Trophoblast cell (in vitro differentiated cells and primary cell): ENCODE results near the gene CARHSP1.

Experiments used
- DNase-seq, 2 donors: peaks; one replicate each; pipeline ENCODE4 v3.0.0-alpha.2; 2016
- H2AFZ ChIP-seq: 2 replicates; pipeline ENCODE4 v1.6.1; 2013; ENCODE audit warnings: low read length, moderate library complexity, mild to moderate bottlenecking; ENCODE audit not compliant: insufficient read depth, poor library complexity
- H2AK5ac ChIP-seq: 2 replicates; pipeline ENCODE4 v1.6.1; 2013; ENCODE audit warnings: mild to moderate bottlenecking, low read length
- H2BK120ac ChIP-seq: 2 replicates; pipeline ENCODE4 v1.6.1; 2013; ENCODE audit warnings: low read length, mild to moderate bottlenecking, moderate library complexity; ENCODE audit not compliant: insufficient read depth, poor library complexity
- H2BK12ac ChIP-seq: 2 replicates; pipeline ENCODE4 v1.6.1; 2013; ENCODE audit warnings: mild to moderate bottlenecking, low read length, moderate library complexity
- H2BK5ac ChIP-seq: 2 replicates; pipeline ENCODE4 v1.6.1; 2013; ENCODE audit warnings: low read length, low read depth, moderate library complexity, mild to moderate bottlenecking; ENCODE audit not compliant: poor library complexity
- H3K14ac ChIP-seq: 2 replicates; pipeline ENCODE4 v1.6.1; 2013; ENCODE audit warnings: mild to moderate bottlenecking, low read length
- H3K18ac ChIP-seq: 2 replicates; pipeline ENCODE4 v1.6.1; 2013; ENCODE audit warnings: mild to moderate bottlenecking, low read length
- H3K23ac ChIP-seq: 2 replicates; pipeline ENCODE4 v1.6.1; 2013; ENCODE audit warnings: low read length
- H3K27ac ChIP-seq: 2 replicates; pipeline ENCODE4 v1.5.1; 2013; ENCODE audit warnings: low read depth, mild to moderate bottlenecking, inconsistent platforms, low read length, moderate library complexity
- H3K27me3 ChIP-seq: 2 replicates; pipeline ENCODE4 v1.6.1; 2013; ENCODE audit warnings: inconsistent platforms, mild to moderate bottlenecking, low read length, moderate library complexity; ENCODE audit not compliant: insufficient read depth
- H3K36me3 ChIP-seq, 2 experiments: 1 replicate in 1 of 2; 2 replicates in 1 of 2; pipeline ENCODE4 v1.6.1; 2013; ENCODE audit warnings: low read length in 2 of 2, mild to moderate bottlenecking in 2 of 2, moderate library complexity in 1 of 2; ENCODE audit not compliant: insufficient read depth in 2 of 2, control insufficient read depth in 1 of 2
- H3K4ac ChIP-seq: 2 replicates; pipeline ENCODE4 v1.6.1; 2013; ENCODE audit warnings: low read depth, mild to moderate bottlenecking, low read length, moderate library complexity
- H3K4me1 ChIP-seq, 2 experiments: 1 replicate in 1 of 2; 2 replicates in 1 of 2; pipeline ENCODE4 v1.6.1; 2013; ENCODE audit warnings: low read length in 2 of 2, mild to moderate bottlenecking in 2 of 2, moderate library complexity in 1 of 2; ENCODE audit not compliant: insufficient read depth in 2 of 2, control insufficient read depth in 1 of 2
- H3K4me2 ChIP-seq: 2 replicates; pipeline ENCODE4 v1.6.1; 2013; ENCODE audit warnings: inconsistent platforms, mild to moderate bottlenecking, low read length, moderate library complexity
- H3K4me3 ChIP-seq: 2 replicates; pipeline ENCODE4 v1.5.1; 2013; ENCODE audit warnings: mild to moderate bottlenecking, low read depth, low read length, inconsistent platforms
- H3K79me1 ChIP-seq: one replicate; pipeline ENCODE4 v1.6.1; 2013; ENCODE audit warnings: low read length
- H3K79me2 ChIP-seq: 2 replicates; pipeline ENCODE4 v1.6.1; 2013; ENCODE audit warnings: low read length, mild to moderate bottlenecking; ENCODE audit not compliant: control insufficient read depth, insufficient read depth, poor library complexity
- H3K9ac ChIP-seq: 2 replicates; pipeline ENCODE4 v1.6.1; 2013; ENCODE audit warnings: mild to moderate bottlenecking, low read length
- H3K9me3 ChIP-seq: 2 replicates; pipeline ENCODE4 v1.6.1; 2013; ENCODE audit warnings: low read depth, mild to moderate bottlenecking, control low read depth, inconsistent platforms, low read length; ENCODE audit not compliant: insufficient read depth
- H4K12ac ChIP-seq: 2 replicates; pipeline ENCODE4 v1.6.1; 2013; ENCODE audit warnings: low read depth, mild to moderate bottlenecking, low read length, moderate library complexity
- H4K8ac ChIP-seq: 2 replicates; pipeline ENCODE4 v1.6.1; 2013; ENCODE audit warnings: low read depth, mild to moderate bottlenecking, low read length, moderate library complexity
- H4K91ac ChIP-seq: one replicate; pipeline ENCODE4 v1.6.1; 2013; ENCODE audit warnings: low read depth, mild to moderate bottlenecking, low read length, moderate library complexity
- WGBS: extraction: QIAGEN DNeasy Blood & Tissue Kit; methylation state at CpG from one replicate; pipeline ENCODE4 v1.1.7; 2013; ENCODE audit warnings: missing lambda C conversion rate; ENCODE audit not compliant: insufficient read length, insufficient coverage; ENCODE audit errors: extremely low coverage; 5-methylcytosine and 5-hydroxymethylcytosine counted together

CARHSP1 gene

DNA sequence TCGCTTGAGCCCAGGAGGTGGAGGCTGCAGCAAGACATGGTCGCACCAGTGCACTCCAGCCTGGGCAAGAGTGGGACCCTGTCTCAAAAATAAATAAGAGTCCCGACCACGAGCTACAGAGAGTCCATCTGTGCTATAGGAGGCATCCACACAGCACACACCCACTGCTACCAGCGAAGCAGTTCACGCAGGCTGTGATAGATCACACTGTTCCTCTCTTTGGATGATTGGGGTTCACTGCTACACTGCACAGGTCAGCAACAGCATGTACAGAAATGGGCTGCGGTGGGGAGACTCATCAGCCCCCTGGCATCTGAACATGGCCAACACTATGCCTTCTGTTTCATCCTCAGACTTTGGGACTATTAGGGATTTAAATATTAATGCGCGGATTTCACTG is 37.4 kb downstream of the CARHSP1 start:
- no peaks in the 10 kb centered on the region for H3K79me1 ChIP-seq
- peaks cover 30 to 40% of the 10 kb centered on the region in 2 experiments for H3K36me3 ChIP-seq
- H4K12ac ChIP-seq: no peak overlapping the region
- no CpG with 5 or more reads among the region's 9 CpGs for WGBS
- H4K91ac ChIP-seq: no peak overlapping the region
- H2BK12ac ChIP-seq: no peak overlapping the region
- H2AFZ ChIP-seq: no peak overlapping the region
- H2AK5ac ChIP-seq: no peak overlapping the region
- H4K8ac ChIP-seq: no peak overlapping the region
- no peak overlapping the region for H3K18ac ChIP-seq
- no peak overlapping the region for H3K27ac ChIP-seq
- H2BK120ac ChIP-seq: no peak overlapping the region
- no peak overlapping the region for H3K9ac ChIP-seq
- DNase-seq: no peak
- H3K14ac ChIP-seq: no peak overlapping the region
- H3K4me3 ChIP-seq: no peak overlapping the region
- no peak overlapping the region for H2BK5ac ChIP-seq
- no peaks in the 10 kb centered on the region for H3K79me2 ChIP-seq
- no peaks in the 10 kb centered on the region for H3K27me3 ChIP-seq
- H3K23ac ChIP-seq: no peak overlapping the region
- H3K4me1 ChIP-seq: peaks cover 0 to 2% of the 10 kb centered on the region in 2 experiments
- no peaks in the 10 kb centered on the region for H3K9me3 ChIP-seq
- no peak overlapping the region for H3K4me2 ChIP-seq
- H3K4ac ChIP-seq: no peak overlapping the region

DNA sequence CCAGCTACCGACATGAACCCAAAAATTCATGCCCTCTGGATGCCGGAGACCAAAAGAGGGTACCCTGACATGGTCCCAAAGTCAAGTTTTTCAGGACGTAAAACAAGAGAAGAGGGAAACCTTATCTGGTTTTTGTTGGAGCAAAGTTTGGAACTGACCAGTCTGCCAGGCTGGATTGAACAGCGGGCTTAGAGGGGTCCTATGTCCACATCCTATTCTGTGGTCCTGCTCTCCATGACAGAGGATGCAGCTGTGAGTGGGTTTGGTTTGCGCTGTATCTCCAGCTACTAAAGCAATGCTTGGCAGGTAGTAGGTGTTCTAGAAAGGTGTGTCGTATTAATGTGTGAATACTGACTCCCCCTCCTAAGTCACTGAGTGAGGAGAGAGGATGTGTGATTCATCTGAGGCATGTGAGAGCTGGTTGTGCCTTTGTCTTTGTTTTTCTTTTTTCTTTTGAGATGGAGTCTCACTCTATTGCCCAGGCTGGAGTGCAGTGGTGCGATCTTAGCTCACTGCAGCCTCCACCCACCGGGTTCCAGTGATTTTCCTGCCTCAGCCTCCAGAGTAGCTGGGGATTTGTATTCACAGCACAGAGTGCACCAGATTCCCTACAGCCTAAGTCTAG is 40.2 kb downstream of the CARHSP1 start:
- H3K4ac ChIP-seq: no peak overlapping the region
- DNase-seq: no peak
- H2AK5ac ChIP-seq: no peak overlapping the region
- peaks cover 0 to 2% of the 10 kb centered on the region in 2 experiments for H3K4me1 ChIP-seq
- no peaks in the 10 kb centered on the region for H3K9me3 ChIP-seq
- H3K14ac ChIP-seq: no peak overlapping the region
- H3K9ac ChIP-seq: no peak overlapping the region
- H3K4me2 ChIP-seq: no peak overlapping the region
- H2BK12ac ChIP-seq: no peak overlapping the region
- H3K36me3 ChIP-seq: peaks cover 30 to 43% of the 10 kb centered on the region in 2 experiments
- no CpG with 5 or more reads among the region's 8 CpGs for WGBS
- H3K79me1 ChIP-seq: no peaks in the 10 kb centered on the region
- no peak overlapping the region for H4K12ac ChIP-seq
- H3K4me3 ChIP-seq: no peak overlapping the region
- H2AFZ ChIP-seq: no peak overlapping the region
- no peak overlapping the region for H4K91ac ChIP-seq
- no peak overlapping the region for H3K23ac ChIP-seq
- no peaks in the 10 kb centered on the region for H3K79me2 ChIP-seq
- no peak overlapping the region for H3K27ac ChIP-seq
- no peak overlapping the region for H2BK120ac ChIP-seq
- H3K27me3 ChIP-seq: no peaks in the 10 kb centered on the region
- no peak overlapping the region for H2BK5ac ChIP-seq
- H3K18ac ChIP-seq: no peak overlapping the region
- no peak overlapping the region for H4K8ac ChIP-seq

DNA sequence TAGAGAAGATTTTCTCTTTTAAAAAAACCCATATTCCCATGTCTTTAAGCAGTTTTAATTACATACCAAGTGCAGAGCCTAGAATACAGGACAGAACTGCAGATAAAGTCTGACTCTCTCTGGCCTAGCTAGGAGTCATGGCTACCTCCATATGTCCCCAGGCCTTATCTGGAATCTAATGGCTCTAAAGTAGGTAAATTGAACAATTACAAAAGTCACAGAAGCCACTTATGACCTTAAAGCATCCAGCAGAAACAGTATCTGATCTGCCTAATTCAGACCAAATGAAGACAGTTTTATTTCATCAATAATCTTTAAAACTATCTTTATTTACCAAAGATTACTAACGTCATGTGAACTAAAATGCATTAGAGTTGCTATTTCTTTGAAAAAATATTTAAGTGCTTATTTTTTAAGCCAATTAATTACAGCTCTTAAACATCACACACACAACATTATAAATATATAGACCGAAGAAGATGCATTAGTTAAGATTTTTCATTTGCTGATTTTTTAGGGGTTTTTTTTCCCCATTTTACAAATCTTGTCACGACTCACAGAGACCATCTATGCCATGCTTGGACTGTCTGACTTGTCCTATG is 42.4 kb downstream of the CARHSP1 start:
- Histone ChIP-seq H2BK12ac (no peak overlapping the region), H3K4me2 (no peak overlapping the region), H2BK120ac (no peak overlapping the region), H3K18ac (no peak overlapping the region), H2AK5ac (no peak overlapping the region), H3K79me2 (no peaks in the 10 kb centered on the region), H3K4me3 (no peak overlapping the region), H3K27ac (no peak overlapping the region), H2BK5ac (no peak overlapping the region), H3K9ac (no peak overlapping the region), H4K8ac (no peak overlapping the region), H3K4ac (no peak overlapping the region), H3K27me3 (no peaks in the 10 kb centered on the region), H4K91ac (no peak overlapping the region), H3K9me3 (no peaks in the 10 kb centered on the region), H3K36me3 (peaks cover 16 to 33% of the 10 kb centered on the region in 2 experiments), H3K79me1 (no peaks in the 10 kb centered on the region), H3K23ac (no peak overlapping the region), H3K4me1 (peaks cover 0 to 2% of the 10 kb centered on the region in 2 experiments), H4K12ac (no peak overlapping the region), H3K14ac (no peak overlapping the region), H2AFZ (no peak overlapping the region)
- WGBS: no CpG with 5 or more reads among the region's 3 CpGs
- no peak for DNase-seq

DNA sequence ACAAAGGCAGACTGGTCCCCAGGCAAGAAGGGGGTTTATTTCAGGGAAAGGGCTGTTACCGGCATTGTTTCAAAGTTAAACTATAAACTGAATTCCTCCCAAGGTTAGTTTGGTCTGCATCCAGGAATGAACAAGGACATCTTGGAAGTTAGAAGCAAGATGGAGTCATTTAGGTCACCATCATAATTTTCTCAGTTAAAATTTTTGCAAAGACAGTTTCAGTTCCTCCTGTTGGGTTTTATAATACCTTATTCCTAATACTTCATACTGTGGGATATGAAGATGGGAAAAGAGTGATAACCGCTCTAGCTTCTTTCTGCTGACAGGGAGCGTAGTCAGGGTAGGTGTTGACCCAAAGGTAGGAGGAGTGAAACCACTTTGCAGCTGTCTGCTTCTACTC is 46.4 kb downstream of the CARHSP1 start:
- H3K4me3 ChIP-seq: no peak overlapping the region
- no peak overlapping the region for H3K9ac ChIP-seq
- H4K91ac ChIP-seq: no peak overlapping the region
- H3K27ac ChIP-seq: no peak overlapping the region
- no peaks in the 10 kb centered on the region for H3K4me1 ChIP-seq
- no peaks in the 10 kb centered on the region for H3K9me3 ChIP-seq
- no peak overlapping the region for H2BK120ac ChIP-seq
- H3K4me2 ChIP-seq: no peak overlapping the region
- no peak for DNase-seq
- no peak overlapping the region for H4K12ac ChIP-seq
- no peak overlapping the region for H2BK5ac ChIP-seq
- no peak overlapping the region for H2AFZ ChIP-seq
- H3K79me2 ChIP-seq: no peaks in the 10 kb centered on the region
- H3K14ac ChIP-seq: no peak overlapping the region
- H3K18ac ChIP-seq: no peak overlapping the region
- H3K23ac ChIP-seq: no peak overlapping the region
- H3K27me3 ChIP-seq: no peaks in the 10 kb centered on the region
- no peaks in the 10 kb centered on the region for H3K79me1 ChIP-seq
- H4K8ac ChIP-seq: no peak overlapping the region
- no peak overlapping the region for H3K4ac ChIP-seq
- peaks cover 16 to 37% of the 10 kb centered on the region in 2 experiments for H3K36me3 ChIP-seq
- H2AK5ac ChIP-seq: no peak overlapping the region
- H2BK12ac ChIP-seq: no peak overlapping the region
- WGBS: no CpG with 5 or more reads among the region's 3 CpGs
